ENCODE data around the gene MS4A6A. TPM values are rescaled to one million over a fixed set of nuclear protein-coding genes. Genes with fewer than 3 reads are reported as not detected.

The MS4A6A gene
- total RNA-seq, 2 donors from 2014 or later: 10.5 to 43.1 TPM

DNA sequence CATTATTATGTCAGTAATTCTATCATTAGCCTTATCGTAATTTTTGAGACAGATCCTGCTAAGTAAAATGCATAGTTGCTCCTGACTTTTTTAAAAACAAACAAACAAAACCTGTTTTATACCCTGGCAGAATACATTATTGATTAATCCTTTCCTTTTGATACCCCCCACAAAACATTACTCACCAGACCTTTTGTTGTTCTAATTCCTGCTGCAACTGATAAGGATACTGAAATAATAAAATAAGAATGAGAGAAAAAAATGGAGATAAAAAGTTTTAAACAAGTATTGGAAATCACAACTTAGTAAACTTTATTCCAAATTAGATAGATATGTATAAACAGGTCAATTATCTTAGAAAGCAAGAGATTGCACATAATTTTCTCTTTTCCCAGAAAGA lies 31.5 kb upstream of the MS4A6A start:
- TF ChIP-seq, protein P1, sequence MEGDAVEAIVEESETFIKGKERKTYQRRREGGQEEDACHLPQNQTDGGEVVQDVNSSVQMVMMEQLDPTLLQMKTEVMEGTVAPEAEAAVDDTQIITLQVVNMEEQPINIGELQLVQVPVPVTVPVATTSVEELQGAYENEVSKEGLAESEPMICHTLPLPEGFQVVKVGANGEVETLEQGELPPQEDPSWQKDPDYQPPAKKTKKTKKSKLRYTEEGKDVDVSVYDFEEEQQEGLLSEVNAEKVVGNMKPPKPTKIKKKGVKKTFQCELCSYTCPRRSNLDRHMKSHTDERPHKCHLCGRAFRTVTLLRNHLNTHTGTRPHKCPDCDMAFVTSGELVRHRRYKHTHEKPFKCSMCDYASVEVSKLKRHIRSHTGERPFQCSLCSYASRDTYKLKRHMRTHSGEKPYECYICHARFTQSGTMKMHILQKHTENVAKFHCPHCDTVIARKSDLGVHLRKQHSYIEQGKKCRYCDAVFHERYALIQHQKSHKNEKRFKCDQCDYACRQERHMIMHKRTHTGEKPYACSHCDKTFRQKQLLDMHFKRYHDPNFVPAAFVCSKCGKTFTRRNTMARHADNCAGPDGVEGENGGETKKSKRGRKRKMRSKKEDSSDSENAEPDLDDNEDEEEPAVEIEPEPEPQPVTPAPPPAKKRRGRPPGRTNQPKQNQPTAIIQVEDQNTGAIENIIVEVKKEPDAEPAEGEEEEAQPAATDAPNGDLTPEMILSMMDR (IDR thresholded peaks at IDR 0.05): no peak
- Histone ChIP-seq H3K9me3 (no peaks in the 10 kb centered on the region), H3K9ac (ENCODE audit: low read depth in 2 of 2, low read length in 2 of 2) (no peak overlapping the region), H3K27ac (no peak overlapping the region), H3K36me3 (no peaks in the 10 kb centered on the region), H3K4me3 (no peak overlapping the region), H3K4me1 (no peaks in the 10 kb centered on the region), H3K27me3 (no peaks in the 10 kb centered on the region)
- no peak for DNase-seq
- intact Hi-C loops (cut with DNase I): no loop called here

DNA sequence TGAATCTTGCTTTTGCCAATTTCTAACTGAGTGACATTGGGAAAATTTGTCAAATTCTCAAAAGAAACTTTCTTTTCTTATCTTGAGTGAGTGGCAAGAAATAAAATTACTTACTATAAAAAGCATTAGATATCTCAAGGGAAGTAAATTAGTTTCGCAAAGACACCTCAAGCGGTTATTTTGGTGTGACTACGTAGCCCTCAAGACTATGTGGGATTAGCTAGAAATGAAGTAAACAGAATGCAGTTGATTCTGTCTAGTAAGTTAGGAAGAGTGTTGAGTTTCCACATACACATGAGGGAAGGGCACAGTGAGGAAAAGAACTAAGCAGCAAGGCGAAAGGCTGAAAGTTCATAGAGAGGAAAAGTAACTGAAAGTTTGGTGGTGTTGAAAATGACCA lies 28.3 kb upstream of the MS4A6A start:
- intact Hi-C loops (cut with DNase I): no loop called here
- Histone ChIP-seq H3K27me3 (no peaks in the 10 kb centered on the region), H3K36me3 (no peaks in the 10 kb centered on the region), H3K9me3 (no peaks in the 10 kb centered on the region), H3K4me1 (no peaks in the 10 kb centered on the region), H3K9ac (ENCODE audit: low read depth in 2 of 2, low read length in 2 of 2) (no peak overlapping the region), H3K4me3 (no peak overlapping the region), H3K27ac (no peak overlapping the region)
- TF ChIP-seq, protein P1 (IDR thresholded peaks at IDR 0.05): no peak
- DNase-seq: no peak

DNA sequence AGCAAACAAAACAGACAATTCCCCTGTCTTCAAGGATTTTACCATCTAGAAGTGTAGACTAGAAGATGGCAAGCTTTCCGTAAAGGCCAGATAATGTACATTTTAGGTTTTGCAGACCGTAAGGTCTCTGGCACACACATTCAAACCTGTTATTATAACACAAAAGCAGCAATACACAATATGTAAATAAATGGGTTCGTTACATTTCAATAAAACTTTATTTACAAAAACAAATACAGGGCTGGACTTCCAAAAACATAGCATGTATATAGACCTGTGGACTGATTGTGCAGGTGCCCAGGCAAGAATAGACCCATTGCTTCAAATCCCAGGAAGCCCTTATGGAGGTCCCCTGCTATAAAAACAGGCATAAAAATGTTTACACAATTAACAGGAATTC lies 27.1 kb upstream of the MS4A6A start:
- no peak for DNase-seq
- no peaks in the 10 kb centered on the region for H3K4me1 ChIP-seq
- no peaks in the 10 kb centered on the region for H3K27me3 ChIP-seq
- no peak overlapping the region for H3K4me3 ChIP-seq
- H3K27ac ChIP-seq: no peak overlapping the region
- TF ChIP-seq, protein P1 (IDR thresholded peaks at IDR 0.05): no peak
- intact Hi-C loops (cut with DNase I): no loop called here
- no peaks in the 10 kb centered on the region for H3K36me3 ChIP-seq
- H3K9me3 ChIP-seq: no peaks in the 10 kb centered on the region
- H3K9ac ChIP-seq (ENCODE audit: low read depth in 2 of 2, low read length in 2 of 2): no peak overlapping the region

DNA sequence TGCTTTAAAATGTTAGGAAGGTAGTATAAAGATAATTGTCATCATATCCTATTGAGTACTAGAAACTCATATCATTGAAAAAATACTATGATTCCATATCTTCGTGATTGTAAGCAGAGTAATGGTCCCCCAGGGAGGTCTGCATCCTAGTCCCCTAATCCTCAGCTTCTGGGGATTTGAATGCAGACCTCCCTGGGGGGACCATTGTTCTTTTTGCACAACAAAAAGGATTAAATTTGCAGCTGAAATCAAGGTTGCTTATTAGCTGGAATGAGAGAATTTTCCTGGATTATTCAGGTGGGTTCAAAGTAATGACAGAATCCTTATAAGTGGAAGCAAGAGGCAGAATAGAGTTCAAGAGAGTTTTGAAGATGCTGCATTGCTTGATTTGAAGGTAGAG lies 26.1 kb upstream of the MS4A6A start:
- Histone ChIP-seq H3K9me3 (no peaks in the 10 kb centered on the region), H3K9ac (ENCODE audit: low read depth in 2 of 2, low read length in 2 of 2) (no peak overlapping the region), H3K36me3 (no peaks in the 10 kb centered on the region), H3K27me3 (no peaks in the 10 kb centered on the region), H3K4me1 (no peaks in the 10 kb centered on the region), H3K4me3 (no peak overlapping the region), H3K27ac (no peak overlapping the region)
- DNase-seq: no peak
- intact Hi-C loops (cut with DNase I): no loop called here
- TF ChIP-seq, protein P1 (IDR thresholded peaks at IDR 0.05): no peak

DNA sequence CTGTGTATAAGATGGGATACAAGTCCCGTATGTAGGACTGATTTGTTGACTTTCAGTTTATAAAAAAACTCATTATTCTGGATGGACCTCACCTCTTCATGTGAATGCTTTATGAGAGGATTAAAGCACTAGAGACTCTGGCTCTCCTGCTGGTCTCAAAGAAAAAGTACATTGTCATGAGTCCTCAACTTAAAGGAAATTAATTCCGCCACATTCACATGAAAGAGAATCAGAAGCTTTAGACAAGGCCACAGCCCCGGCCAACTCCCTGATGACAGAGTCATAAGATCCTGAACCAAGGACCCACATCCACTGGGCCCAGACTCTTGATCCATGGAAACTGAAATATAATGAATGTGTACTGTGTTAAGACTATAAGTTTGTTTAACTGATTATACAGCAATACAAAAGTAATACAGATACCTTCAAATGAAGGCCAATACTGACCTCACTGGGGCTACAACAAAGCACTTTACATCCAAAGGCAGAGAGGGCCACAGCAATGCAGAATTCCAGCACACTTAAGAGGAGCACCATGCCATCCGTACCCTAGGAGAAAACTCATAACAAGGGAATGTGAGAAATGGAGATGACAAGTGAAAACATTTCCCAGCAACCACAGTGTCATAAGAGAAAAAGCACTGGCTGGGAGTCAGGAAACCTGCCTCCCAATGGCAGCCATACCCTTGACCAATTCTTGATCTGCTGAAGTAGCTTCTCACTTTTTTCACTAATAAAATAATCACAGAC lies 25.4 kb upstream of the MS4A6A start:
- no peaks in the 10 kb centered on the region for H3K9me3 ChIP-seq
- no peaks in the 10 kb centered on the region for H3K27me3 ChIP-seq
- no peaks in the 10 kb centered on the region for H3K36me3 ChIP-seq
- TF ChIP-seq, protein P1 (IDR thresholded peaks at IDR 0.05): no peak
- intact Hi-C loops (cut with DNase I): no loop called here
- no peak overlapping the region for H3K9ac ChIP-seq (ENCODE audit: low read depth in 2 of 2, low read length in 2 of 2)
- DNase-seq: no peak
- H3K4me3 ChIP-seq: no peak overlapping the region
- H3K4me1 ChIP-seq: no peaks in the 10 kb centered on the region
- no peak overlapping the region for H3K27ac ChIP-seq

All from colonic mucosa (tissue), 4 donors.